IMR-90 (cell line): Measurements from ENCODE around the gene PSMD12. TPM values are rescaled to one million over a fixed set of nuclear protein-coding genes. Genes with fewer than 3 reads are reported as not detected.

Experiments
- ATAC-seq: fragments of 200-7000 bp; cut with Tn5 transposase; 2 replicates; pipeline ENCODE4 v1.9.1; 2020; ENCODE audit warnings: low read depth, mild to moderate bottlenecking, moderate library complexity
- BruUV-seq: library from RNA; stranded (reverse); fragments of 400-500 nt; replicated peaks from 2 replicates; lab custom pipeline; 2021; lab: Mats Ljungman, UMichigan
- CTCF ChIA-PET: fragments of 300-600 bp; formaldehyde crosslinking; extraction: SDS; loops from one replicate; lab custom pipeline; 2021; ENCODE audit warnings: antibody characterized with exemption; lab: Yijun Ruan, JAX
- POLR2A ChIA-PET: fragments of 300-600 bp; sonication (Branson Sonifier 250); formaldehyde crosslinking; loops from one replicate; lab custom pipeline; 2022; ENCODE audit warnings: antibody characterized with exemption; ENCODE audit not compliant: unreplicated experiment; lab: Charles Lee
- DNase-seq: peaks from one replicate; pipeline ENCODE4 v3.0.0; 2013
- H2AFZ ChIP-seq: replicated peaks from 2 replicates; pipeline ENCODE3; 2013; ENCODE audit warnings: low read length, mild to moderate bottlenecking; ENCODE audit not compliant: poor library complexity
- H2AK5ac ChIP-seq: 2 replicates; pipeline ENCODE4 v1.6.1; 2013; ENCODE audit warnings: low read depth, low read length, inconsistent platforms
- H2AK9ac ChIP-seq: replicated peaks from 2 replicates; pipeline ENCODE3; 2013; ENCODE audit warnings: mild to moderate bottlenecking, low read depth, low read length, moderate library complexity; ENCODE audit not compliant: poor library complexity
- H2BK120ac ChIP-seq: 2 replicates; pipeline ENCODE4 v1.6.1; 2013; ENCODE audit warnings: low read depth, low read length, inconsistent platforms
- H2BK15ac ChIP-seq: 3 replicates; pipeline ENCODE4 v1.6.1; 2013; ENCODE audit warnings: low read depth, low read length, inconsistent platforms
- H2BK20ac ChIP-seq: 2 replicates; pipeline ENCODE4 v1.6.1; 2013; ENCODE audit warnings: low read depth, mild to moderate bottlenecking, inconsistent platforms, low read length, moderate library complexity
- H2BK5ac ChIP-seq: 2 replicates; pipeline ENCODE4 v1.6.1; 2013; ENCODE audit warnings: mild to moderate bottlenecking, low read depth, low read length, inconsistent platforms; ENCODE audit not compliant: poor library complexity, severe bottlenecking
- H3K14ac ChIP-seq: replicated peaks from 2 replicates; pipeline ENCODE4 v1.6.1; 2013; ENCODE audit warnings: low read depth, low read length, inconsistent platforms
- H3K18ac ChIP-seq: 2 replicates; pipeline ENCODE4 v1.6.1; 2013; ENCODE audit warnings: low read depth, low read length, control low read depth
- H3K23ac ChIP-seq: 2 replicates; pipeline ENCODE4 v1.6.1; 2013; ENCODE audit warnings: low read depth, low read length, inconsistent platforms
- H3K27ac ChIP-seq: 2 replicates; pipeline ENCODE4 v1.5.1; 2013; ENCODE audit warnings: mild to moderate bottlenecking, control low read depth, low read length; ENCODE audit not compliant: insufficient read depth
- H3K27me3 ChIP-seq: 2 replicates; pipeline ENCODE4 v1.6.1; 2013; ENCODE audit warnings: low read length; ENCODE audit not compliant: control insufficient read depth, insufficient read depth
- H3K36me3 ChIP-seq: 2 replicates; pipeline ENCODE4 v1.6.1; 2013; ENCODE audit warnings: low read length, mixed read lengths; ENCODE audit not compliant: control insufficient read depth, insufficient read depth
- H3K4ac ChIP-seq: 2 replicates; pipeline ENCODE4 v1.6.1; 2013; ENCODE audit warnings: low read depth, low read length, inconsistent platforms
- H3K4me1 ChIP-seq: 2 replicates; pipeline ENCODE4 v1.6.1; 2013; ENCODE audit warnings: low read length, mixed read lengths; ENCODE audit not compliant: control insufficient read depth, insufficient read depth
- H3K4me2 ChIP-seq: 2 replicates; pipeline ENCODE4 v1.6.1; 2013; ENCODE audit warnings: low read depth, mild to moderate bottlenecking, control low read depth, low read length, moderate library complexity
- H3K4me3 ChIP-seq: 2 replicates; pipeline ENCODE4 v1.5.1; 2013; ENCODE audit warnings: low read depth, mild to moderate bottlenecking, control low read depth, low read length, moderate library complexity; ENCODE audit not compliant: insufficient read depth
- H3K56ac ChIP-seq: 2 replicates; pipeline ENCODE4 v1.6.1; 2013; ENCODE audit warnings: low read length, inconsistent platforms; ENCODE audit not compliant: insufficient read depth; ENCODE audit errors: extremely low read depth
- H3K79me1 ChIP-seq, 2 experiments: 2 replicates each; pipeline ENCODE4 v1.6.1; 2013; ENCODE audit warnings: low read length in 2 of 2, inconsistent platforms in 1 of 2, low read depth in 1 of 2
- H3K9ac ChIP-seq: 2 replicates; pipeline ENCODE4 v1.6.1; 2013; ENCODE audit warnings: low read depth, low read length, control low read depth
- H3K9me1 ChIP-seq: 2 replicates; pipeline ENCODE4 v1.6.1; 2013; ENCODE audit warnings: low read length, inconsistent platforms; ENCODE audit not compliant: insufficient read depth
- H3K9me3 ChIP-seq: 2 replicates; pipeline ENCODE4 v1.6.1; 2013; ENCODE audit warnings: low read length; ENCODE audit not compliant: control insufficient read depth, insufficient read depth
- H4K20me1 ChIP-seq: 2 replicates; pipeline ENCODE4 v1.6.1; 2013; ENCODE audit warnings: low read length, inconsistent platforms; ENCODE audit not compliant: insufficient read depth
- H4K5ac ChIP-seq: 2 replicates; pipeline ENCODE4 v1.6.1; 2013; ENCODE audit warnings: mild to moderate bottlenecking, low read depth, low read length, control low read depth
- H4K8ac ChIP-seq, 2 experiments: 2 replicates each; pipeline ENCODE4 v1.6.1; 2013; ENCODE audit warnings: low read depth in 2 of 2, low read length in 2 of 2, control low read depth in 1 of 2, inconsistent platforms in 1 of 2
- H4K91ac ChIP-seq: 2 replicates; pipeline ENCODE4 v1.6.1; 2013; ENCODE audit warnings: low read depth, low read length, inconsistent platforms; ENCODE audit not compliant: insufficient read depth
- BHLHE40 ChIP-seq: fragments of 150-350 bp; IDR thresholded peaks from 2 replicates; pipeline ENCODE4 v1.6.1; 2016; ENCODE audit warnings: mild to moderate bottlenecking, low read depth, low read length
- CEBPB ChIP-seq: IDR thresholded peaks from 2 replicates; pipeline ENCODE4 v1.6.1; 2012; ENCODE audit warnings: low read depth, low read length, improper control_type of control experiment
- MAZ ChIP-seq: IDR thresholded peaks from 2 replicates; pipeline ENCODE4 v1.6.1; 2012; ENCODE audit warnings: low read depth, mild to moderate bottlenecking, low read length, improper control_type of control experiment, moderate library complexity, borderline replicate concordance
- WGBS, 2 experiments: methylation state at CpG; one replicate each; pipeline versions ENCODE4 v1.1.5 to v1.1.7; 2013; ENCODE audit warnings: missing lambda C conversion rate in 2 of 2; ENCODE audit not compliant: insufficient read length in 1 of 2; ENCODE audit errors: extremely low coverage in 2 of 2; 5-methylcytosine and 5-hydroxymethylcytosine counted together
- dilution Hi-C: fragments of 300-500 bp; cut with HindIII; formaldehyde crosslinking; loops from one replicate; pipeline ENCODE4 v1.14.3; 2018; ENCODE audit warnings: low sequenced_read_pairs; ENCODE audit not compliant: unreplicated experiment
- in situ Hi-C: fragments of 300-500 bp; cut with MboI; formaldehyde crosslinking; loops from 3 replicates; pipeline ENCODE4 v1.14.3; 2019; ENCODE audit warnings: low sequenced_read_pairs, inconsistent platforms, mixed read lengths
- intact Hi-C: fragments of 100-400 bp; cut with micrococcal nuclease; formaldehyde crosslinking; loops from 2 replicates; pipeline ENCODE4 v1.10.0; 2022
- polyA plus RNA-seq, 3 experiments: library from polyadenylated mRNA; depleted of rRNA; stranded (reverse); fragments of >200 nt; gene quantifications; 2 replicates each; pipeline ENCODE4 v1.2.3, GENCODE V29; 2012; ENCODE audit warnings: low replicate concordance in 1 of 3
- total RNA-seq: library from RNA; depleted of rRNA; stranded (reverse); fragments of >200 nt; gene quantifications from 2 replicates; pipeline ENCODE4 v1.2.3, GENCODE V29; 2012

Gene PSMD12
- total and polyA plus RNA-seq, 2 of the 4 experiments (the other 2 are of a cell fraction): 17.9 to 39.7 TPM

- no peak for ATAC-seq
- H3K14ac ChIP-seq: no peak overlapping the region
These were observed 5.5 kb downstream of the PSMD12 start for GRCh38 chr17:67360880-67361279.

More at GRCh38 chr17:67360880-67361279, 5.5 kb downstream of the PSMD12 start:
- Histone ChIP-seq H2BK5ac (no peak overlapping the region), H2AK5ac (no peak overlapping the region), H4K91ac (no peak overlapping the region), H2AFZ (no peak overlapping the region), H3K27ac (no peak overlapping the region), H2BK15ac (no peak overlapping the region), H2AK9ac (no peak overlapping the region), H3K56ac (no peak overlapping the region), H3K18ac (no peak overlapping the region), H3K27me3 (no peaks in the 10 kb centered on the region), H2BK20ac (no peak overlapping the region), H3K4me3 (no peak overlapping the region), H3K23ac (no peak overlapping the region), H4K8ac (no peak overlapping the region), H3K9ac (no peak overlapping the region), H3K79me1 (peaks cover 16 to 25% of the 10 kb centered on the region in 2 experiments; a peak in 3 of 4 replicates), H2BK120ac (no peak overlapping the region), H3K4ac (no peak overlapping the region), H4K20me1 (peaks cover 74% of the 10 kb centered on the region), H3K4me2 (no peak overlapping the region), H3K4me1 (peaks cover 10% of the 10 kb centered on the region; the same call in 1 of the 2 replicates), H3K9me1 (peaks cover 4% of the 10 kb centered on the region), H3K9me3 (no peaks in the 10 kb centered on the region), H4K5ac (no peak overlapping the region), H3K36me3 (peaks cover 16% of the 10 kb centered on the region)
- ChIA-PET CTCF (interaction anchor here (0.8 kb wide), 1 partner anchor 18 kb away, joined by 3 read pairs; no protein-coding TSS in a partner anchor), POLR2A (no interaction called here)
- dilution Hi-C loops (no loop called here), intact Hi-C loops (no loop called here), in situ Hi-C loops (no loop called here)
- no CpG with 5 or more reads among the region's 1 CpG for WGBS, 2 experiments
- no TSS peak for BruUV-seq
- no peak for DNase-seq
- TF ChIP-seq MAZ (no peak), CEBPB (no peak), BHLHE40 (no peak)
